H9 (cell line): ENCODE results near the gene RNF186. TPM values are rescaled to one million over a fixed set of nuclear protein-coding genes. Genes with fewer than 3 reads are reported as not detected.
A peak's percentile ranks its signal among the peaks of the same experiment; 100 is the strongest.

ENCODE experiments used
- DNase-seq: peaks from one replicate; pipeline ENCODE4 v3.0.0-alpha.2; 2017
- H2AFZ ChIP-seq: one replicate; pipeline ENCODE4 v1.6.1; 2013; ENCODE audit warnings: mild to moderate bottlenecking, low read length, control low read depth, moderate library complexity
- H2AK5ac ChIP-seq: 2 replicates; pipeline ENCODE4 v1.6.1; 2013; ENCODE audit warnings: low read length, control low read depth, mixed read lengths; ENCODE audit not compliant: insufficient read length
- H2BK120ac ChIP-seq: one replicate; pipeline ENCODE4 v1.6.1; 2013; ENCODE audit warnings: low read depth, mild to moderate bottlenecking, low read length, control low read depth, inconsistent platforms; ENCODE audit not compliant: poor library complexity, severe bottlenecking
- H2BK12ac ChIP-seq: 2 replicates; pipeline ENCODE4 v1.6.1; 2013; ENCODE audit warnings: low read length, control low read depth, mixed read lengths, low read depth; ENCODE audit not compliant: insufficient read length
- H2BK15ac ChIP-seq: 2 replicates; pipeline ENCODE4 v1.6.1; 2013; ENCODE audit warnings: low read depth, low read length, control low read depth
- H2BK20ac ChIP-seq: one replicate; pipeline ENCODE4 v1.6.1; 2013; ENCODE audit warnings: low read depth, mild to moderate bottlenecking, low read length, control low read depth, inconsistent platforms; ENCODE audit not compliant: poor library complexity, severe bottlenecking
- H2BK5ac ChIP-seq: 2 replicates; pipeline ENCODE4 v1.6.1; 2013; ENCODE audit warnings: low read length, control low read depth, mixed read lengths; ENCODE audit not compliant: insufficient read length
- H3K14ac ChIP-seq: 2 replicates; pipeline ENCODE4 v1.6.1; 2013; ENCODE audit warnings: low read length, control low read depth; ENCODE audit not compliant: insufficient read depth
- H3K18ac ChIP-seq: 2 replicates; pipeline ENCODE4 v1.6.1; 2013; ENCODE audit warnings: low read depth, mild to moderate bottlenecking, mixed read lengths, low read length, control low read depth; ENCODE audit not compliant: insufficient read length
- H3K23ac ChIP-seq: 2 replicates; pipeline ENCODE4 v1.6.1; 2013; ENCODE audit warnings: low read length, control low read depth, mixed read lengths, low read depth; ENCODE audit not compliant: insufficient read length
- H3K23me2 ChIP-seq: 2 replicates; pipeline ENCODE4 v1.6.1; 2013; ENCODE audit warnings: low read depth, mild to moderate bottlenecking, mixed read lengths, low read length, control low read depth; ENCODE audit not compliant: insufficient read length, poor library complexity, severe bottlenecking
- H3K27ac ChIP-seq: 2 replicates; pipeline ENCODE4 v1.5.1; 2013; ENCODE audit warnings: low read length, control low read depth, mixed read lengths, low read depth; ENCODE audit not compliant: insufficient read length
- H3K27me3 ChIP-seq: 2 replicates; pipeline ENCODE4 v1.6.1; 2013; ENCODE audit warnings: low read length, control low read depth, inconsistent platforms; ENCODE audit not compliant: insufficient read depth
- H3K4ac ChIP-seq: 2 replicates; pipeline ENCODE4 v1.6.1; 2013; ENCODE audit warnings: low read depth, mild to moderate bottlenecking, control low read depth, inconsistent platforms, low read length, moderate library complexity
- H3K4me1 ChIP-seq: 2 replicates; pipeline ENCODE4 v1.6.1; 2013; ENCODE audit warnings: low read length, control low read depth, inconsistent platforms; ENCODE audit not compliant: insufficient read depth
- H3K4me2 ChIP-seq: 2 replicates; pipeline ENCODE4 v1.6.1; 2013; ENCODE audit warnings: low read length, control low read depth, mixed read lengths; ENCODE audit not compliant: insufficient read length, insufficient read depth
- H3K56ac ChIP-seq: 2 replicates; pipeline ENCODE4 v1.6.1; 2013; ENCODE audit warnings: low read depth, mild to moderate bottlenecking, mixed read lengths, low read length, control low read depth; ENCODE audit not compliant: insufficient read length
- H3K79me1 ChIP-seq: 2 replicates; pipeline ENCODE4 v1.6.1; 2013; ENCODE audit warnings: low read depth, mild to moderate bottlenecking, moderate library complexity, low read length, control low read depth, inconsistent platforms; ENCODE audit not compliant: insufficient read depth, poor library complexity, severe bottlenecking
- H3K79me2 ChIP-seq: 2 replicates; pipeline ENCODE4 v1.6.1; 2013; ENCODE audit warnings: low read length, control low read depth, inconsistent platforms; ENCODE audit not compliant: insufficient read depth
- H3K9ac ChIP-seq: 2 replicates; pipeline ENCODE4 v1.6.1; 2013; ENCODE audit warnings: low read length, control low read depth, mixed read lengths; ENCODE audit not compliant: insufficient read length; ENCODE audit errors: extremely low read depth
- H3K9me3 ChIP-seq: one replicate; pipeline ENCODE4 v1.6.1; 2013; ENCODE audit warnings: low read depth, low read length, inconsistent platforms; ENCODE audit not compliant: control insufficient read depth
- H3T11ph ChIP-seq: one replicate; pipeline ENCODE4 v1.6.1; 2013; ENCODE audit warnings: mild to moderate bottlenecking, low read length, control low read depth, inconsistent platforms
- H4K20me1 ChIP-seq: one replicate; pipeline ENCODE4 v1.6.1; 2013; ENCODE audit not compliant: control insufficient read depth, insufficient read length, insufficient read depth
- H4K5ac ChIP-seq: 2 replicates; pipeline ENCODE4 v1.6.1; 2013; ENCODE audit warnings: low read depth, mild to moderate bottlenecking, mixed read lengths, low read length, control low read depth; ENCODE audit not compliant: insufficient read length
- H4K8ac ChIP-seq: replicated peaks from 2 replicates; pipeline ENCODE4 v1.6.1; 2013; ENCODE audit warnings: low read length, control low read depth, mixed read lengths, low read depth; ENCODE audit not compliant: insufficient read length
- H4K91ac ChIP-seq: 2 replicates; pipeline ENCODE4 v1.6.1; 2013; ENCODE audit warnings: low read depth, mild to moderate bottlenecking, moderate library complexity, mixed read lengths, low read length, control low read depth; ENCODE audit not compliant: insufficient read length
- H3K27ac Mint-ChIP-seq, 3 experiments: 2 replicates in 2 of 3; 3 replicates in 1 of 3; pipeline ENCODE4 v1.8.0; 2020 to 2021; ENCODE audit warnings: mixed read lengths in 3 of 3, mild to moderate bottlenecking in 1 of 3, moderate library complexity in 1 of 3
- H3K27me3 Mint-ChIP-seq: 2 replicates; pipeline ENCODE4 v1.8.0; 2021; ENCODE audit warnings: low read depth, mild to moderate bottlenecking, moderate library complexity, mixed read lengths
- H3K36me3 Mint-ChIP-seq, 3 experiments: 2 replicates in 2 of 3; 3 replicates in 1 of 3; pipeline ENCODE4 v1.8.0; 2020 to 2021; ENCODE audit warnings: low read depth in 3 of 3, mixed read lengths in 3 of 3; ENCODE audit not compliant: insufficient read depth in 1 of 3
- H3K4me1 Mint-ChIP-seq, 2 experiments: 2 replicates each; pipeline ENCODE4 v1.8.0; 2020; ENCODE audit warnings: mixed read lengths in 2 of 2
- H3K4me3 Mint-ChIP-seq, 2 experiments: 2 replicates in 1 of 2; 3 replicates in 1 of 2; pipeline ENCODE4 v1.8.0; 2020 to 2021; ENCODE audit warnings: mild to moderate bottlenecking in 2 of 2, mixed read lengths in 2 of 2, moderate library complexity in 1 of 2
- H3K9me3 Mint-ChIP-seq, 2 experiments: 2 replicates in 1 of 2; 3 replicates in 1 of 2; pipeline ENCODE4 v1.8.0; 2020; ENCODE audit warnings: mild to moderate bottlenecking in 2 of 2, mixed read lengths in 2 of 2, moderate library complexity in 1 of 2
- WGBS: extraction: QIAGEN DNeasy Blood & Tissue Kit; methylation state at CpG from one replicate; pipeline ENCODE4 v1.1.7; 2013; ENCODE audit warnings: missing lambda C conversion rate, low lambda C conversion rate, mixed read lengths; ENCODE audit not compliant: insufficient read length; ENCODE audit errors: extremely low coverage; 5-methylcytosine and 5-hydroxymethylcytosine counted together
- total RNA-seq: library from RNA; stranded (reverse); gene quantifications from 2 replicates; pipeline ENCODE4 v1.2.1, GENCODE V29; 2021
- TF ChIP-seq, protein P1 (sequence below): fragments of 200-600 bp; sonication (generic); conservative IDR thresholded peaks from 3 replicates; pipeline ENCODE4 v1.8.0; 2021; ENCODE audit warnings: antibody characterized with exemption, mild to moderate bottlenecking

The RNF186 gene
- total RNA-seq, 1 experiment from 2014 or later = not detected

DNA sequence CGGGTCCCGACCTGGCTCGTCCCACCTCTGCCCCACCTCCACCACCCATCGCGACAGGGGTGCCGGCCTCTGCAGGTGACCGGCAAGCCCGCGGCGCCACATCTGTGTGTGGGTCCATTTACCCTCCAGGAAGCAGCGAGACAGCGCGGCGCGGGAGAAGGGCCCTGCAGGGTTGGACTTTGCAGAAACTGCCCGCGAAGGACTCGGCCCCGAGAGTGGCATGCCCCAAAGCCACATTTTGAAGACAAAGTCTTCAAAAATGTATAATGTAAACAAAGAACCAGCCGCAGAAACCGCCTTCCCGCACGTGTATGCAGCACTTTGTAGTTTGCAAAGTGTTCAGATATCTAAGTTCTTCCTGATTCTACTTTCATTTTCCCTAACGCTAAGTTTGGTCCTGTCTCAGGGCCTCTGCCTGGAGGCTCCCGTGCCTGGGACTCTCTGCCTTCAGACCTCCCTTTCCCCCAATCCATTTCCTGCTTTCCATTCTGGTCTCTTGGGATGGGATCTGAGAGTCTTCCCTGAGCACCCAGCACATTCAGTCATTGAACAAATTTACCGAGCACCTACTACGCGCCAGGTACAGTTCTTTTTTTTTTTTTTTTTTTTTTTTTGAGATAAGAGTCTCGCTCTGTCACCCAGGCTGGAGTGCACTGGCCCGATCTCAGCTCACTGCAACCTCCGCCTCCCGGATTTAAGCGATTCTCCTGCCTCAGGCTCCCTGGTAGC, 14.8 kb downstream of the RNF186 start:
- no peak overlapping the region for H3K56ac ChIP-seq
- WGBS = no CpG with 5 or more reads among the region's 33 CpGs
- H3K4me3 Mint-ChIP-seq = peak overlapping the region; percentile 59 to 73
- H2BK15ac ChIP-seq = no peak overlapping the region
- no peak overlapping the region for H4K8ac ChIP-seq
- TF ChIP-seq, protein P1, sequence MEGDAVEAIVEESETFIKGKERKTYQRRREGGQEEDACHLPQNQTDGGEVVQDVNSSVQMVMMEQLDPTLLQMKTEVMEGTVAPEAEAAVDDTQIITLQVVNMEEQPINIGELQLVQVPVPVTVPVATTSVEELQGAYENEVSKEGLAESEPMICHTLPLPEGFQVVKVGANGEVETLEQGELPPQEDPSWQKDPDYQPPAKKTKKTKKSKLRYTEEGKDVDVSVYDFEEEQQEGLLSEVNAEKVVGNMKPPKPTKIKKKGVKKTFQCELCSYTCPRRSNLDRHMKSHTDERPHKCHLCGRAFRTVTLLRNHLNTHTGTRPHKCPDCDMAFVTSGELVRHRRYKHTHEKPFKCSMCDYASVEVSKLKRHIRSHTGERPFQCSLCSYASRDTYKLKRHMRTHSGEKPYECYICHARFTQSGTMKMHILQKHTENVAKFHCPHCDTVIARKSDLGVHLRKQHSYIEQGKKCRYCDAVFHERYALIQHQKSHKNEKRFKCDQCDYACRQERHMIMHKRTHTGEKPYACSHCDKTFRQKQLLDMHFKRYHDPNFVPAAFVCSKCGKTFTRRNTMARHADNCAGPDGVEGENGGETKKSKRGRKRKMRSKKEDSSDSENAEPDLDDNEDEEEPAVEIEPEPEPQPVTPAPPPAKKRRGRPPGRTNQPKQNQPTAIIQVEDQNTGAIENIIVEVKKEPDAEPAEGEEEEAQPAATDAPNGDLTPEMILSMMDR = no peak
- H3K23me2 ChIP-seq = no peaks in the 10 kb centered on the region
- no peaks in the 10 kb centered on the region for H3K4me1 ChIP-seq
- DNase-seq = no peak
- no peak overlapping the region for H2AFZ ChIP-seq
- H2BK12ac ChIP-seq = no peak overlapping the region
- H3K9me3 Mint-ChIP-seq = no peaks in the 10 kb centered on the region; a peak in 1 of 5 replicates
- no peak overlapping the region for H3T11ph ChIP-seq
- H3K4me1 Mint-ChIP-seq = peaks cover 27 to 41% of the 10 kb centered on the region in 2 experiments
- no peak overlapping the region for H3K4ac ChIP-seq
- H2BK120ac ChIP-seq = no peak overlapping the region
- no peak overlapping the region for H4K91ac ChIP-seq
- H4K5ac ChIP-seq = no peak overlapping the region
- peaks cover 10% of the 10 kb centered on the region; the same call in 1 of the 2 replicates for H3K27me3 ChIP-seq
- H3K27ac Mint-ChIP-seq = 0 out of 7 replicates have a peak overlapping the region, but pooled peaks of 1 of the 3 experiments have one; percentile 23
- no peak overlapping the region for H3K27ac ChIP-seq
- H3K79me2 ChIP-seq = no peaks in the 10 kb centered on the region
- H3K14ac ChIP-seq = no peak overlapping the region
- H4K20me1 ChIP-seq = no peaks in the 10 kb centered on the region
- no peaks in the 10 kb centered on the region for H3K79me1 ChIP-seq
- no peak overlapping the region for H3K23ac ChIP-seq
- no peak overlapping the region for H2BK5ac ChIP-seq
- H3K9me3 ChIP-seq = no peaks in the 10 kb centered on the region
- H3K9ac ChIP-seq = no peak overlapping the region
- H3K4me2 ChIP-seq = peak overlapping the region; percentile 56
- no peak overlapping the region for H2BK20ac ChIP-seq
- peaks cover 65% of the 10 kb centered on the region for H3K27me3 Mint-ChIP-seq
- H2AK5ac ChIP-seq = no peak overlapping the region
- H3K36me3 Mint-ChIP-seq = no peaks in the 10 kb centered on the region
- no peak overlapping the region for H3K18ac ChIP-seq
